ENCODE results near the gene GJA9. TPM values are rescaled to one million over a fixed set of nuclear protein-coding genes. Genes with fewer than 3 reads are reported as not detected.
"Not testable (repeated sequence)": the region's sequence is repeated elsewhere in the genome, so short reads cannot be mapped to it uniquely, and the experiment has no call there.

GJA9 gene
- not detected for total RNA-seq
- long read RNA-seq: 0 reads

GRCh38 chr1:38881487-38881886 lies at the start of gene GJA9:
GJA9 (minus strand) TSS chr1:38881587; CDS start chr1:38876098, 5,489 bp downstream.
- DNase-seq: no peak
- intact Hi-C loops (cut with micrococcal nuclease): no loop called here

GRCh38 chr1:38929476-38929875 lies 48.1 kb upstream of the GJA9 start:
- intact Hi-C loops (cut with micrococcal nuclease): no loop called here
- no peak for DNase-seq
- ATAC-seq: no peak

More at GRCh38 chr1:38881487-38881886, at the start of gene GJA9:
- ATAC-seq: no peak

GRCh38 chr1:38929054-38929453 lies 47.7 kb upstream of the GJA9 start:
- DNase-seq (peak; percentile 30), ATAC-seq (peak; percentile 45)

GRCh38 chr1:38926091-38926490 lies 44.7 kb upstream of the GJA9 start:
- intact Hi-C loops (cut with micrococcal nuclease): no loop called here
- ATAC-seq (no peak), DNase-seq (no peak)

More at GRCh38 chr1:38929054-38929453, 47.7 kb upstream of the GJA9 start:
- intact Hi-C loops (cut with micrococcal nuclease): no loop called here

GRCh38 chr1:38925391-38925790 lies 44.0 kb upstream of the GJA9 start:
- no peak for ATAC-seq
- DNase-seq: no peak
- intact Hi-C loops (cut with micrococcal nuclease): no loop called here

GRCh38 chr1:38923607-38924006 lies 42.2 kb upstream of the GJA9 start:
- intact Hi-C loops (cut with micrococcal nuclease): no loop called here
- DNase-seq: no peak
- ATAC-seq: no peak

- ATAC-seq (peak; percentile 40), DNase-seq (no peak)
- intact Hi-C loops (cut with micrococcal nuclease): no loop called here
These were observed 37.7 kb upstream of the GJA9 start for GRCh38 chr1:38919130-38919529.

GRCh38 chr1:38918568-38918967 lies 37.2 kb upstream of the GJA9 start:
- ATAC-seq: no peak
- intact Hi-C loops (cut with micrococcal nuclease): no loop called here

GRCh38 chr1:38917772-38918171 lies 36.4 kb upstream of the GJA9 start:
- no peak for ATAC-seq
- DNase-seq: no peak
- intact Hi-C loops (cut with micrococcal nuclease): no loop called here

More at GRCh38 chr1:38918568-38918967, 37.2 kb upstream of the GJA9 start:
- no peak for DNase-seq

GRCh38 chr1:38917337-38917736 lies 36.0 kb upstream of the GJA9 start:
- intact Hi-C loops (cut with micrococcal nuclease): no loop called here
- DNase-seq (no peak), ATAC-seq (no peak)

- DNase-seq (no peak), ATAC-seq (no peak)
- intact Hi-C loops (cut with micrococcal nuclease): no loop called here
These were observed 34.1 kb upstream of the GJA9 start for GRCh38 chr1:38915352-38915948.

GRCh38 chr1:38914908-38915307 lies 33.5 kb upstream of the GJA9 start:
- DNase-seq; ATAC-seq; intact Hi-C loops (cut with micrococcal nuclease): not testable (repeated sequence)

GRCh38 chr1:38908821-38909220 lies 27.4 kb upstream of the GJA9 start:
- ATAC-seq (no peak), DNase-seq (no peak)
- intact Hi-C loops (cut with micrococcal nuclease): no loop called here

GRCh38 chr1:38905985-38906384 lies 24.6 kb upstream of the GJA9 start:
- intact Hi-C loops (cut with micrococcal nuclease): no loop called here
- ATAC-seq (no peak), DNase-seq (no peak)

GRCh38 chr1:38899560-38899959 lies 18.2 kb upstream of the GJA9 start:
- intact Hi-C loops (cut with micrococcal nuclease): no loop called here
- ATAC-seq (peak; percentile 88), DNase-seq (peak; percentile 34)

GRCh38 chr1:38898653-38899230 lies 17.4 kb upstream of the GJA9 start:
- ATAC-seq (no peak), DNase-seq (no peak)
- intact Hi-C loops (cut with micrococcal nuclease): no loop called here

- intact Hi-C loops (cut with micrococcal nuclease): no loop called here
- ATAC-seq (no peak), DNase-seq (no peak)
These were observed 14.8 kb upstream of the GJA9 start for GRCh38 chr1:38896169-38896568.

GRCh38 chr1:38892976-38893375 lies 11.6 kb upstream of the GJA9 start:
- DNase-seq (no peak), ATAC-seq (no peak)
- intact Hi-C loops (cut with micrococcal nuclease): no loop called here

- no peak for DNase-seq
- intact Hi-C loops (cut with micrococcal nuclease): no loop called here
- ATAC-seq: no peak
These were observed 10.4 kb upstream of the GJA9 start for GRCh38 chr1:38891753-38892152.

GRCh38 chr1:38889589-38889988 lies 8.2 kb upstream of the GJA9 start:
- DNase-seq (no peak), ATAC-seq (no peak)
- intact Hi-C loops (cut with micrococcal nuclease): no loop called here

Data from left ventricle myocardium superior (tissue), 1 donor.